ENCODE results near the gene JOSD1.

DNA sequence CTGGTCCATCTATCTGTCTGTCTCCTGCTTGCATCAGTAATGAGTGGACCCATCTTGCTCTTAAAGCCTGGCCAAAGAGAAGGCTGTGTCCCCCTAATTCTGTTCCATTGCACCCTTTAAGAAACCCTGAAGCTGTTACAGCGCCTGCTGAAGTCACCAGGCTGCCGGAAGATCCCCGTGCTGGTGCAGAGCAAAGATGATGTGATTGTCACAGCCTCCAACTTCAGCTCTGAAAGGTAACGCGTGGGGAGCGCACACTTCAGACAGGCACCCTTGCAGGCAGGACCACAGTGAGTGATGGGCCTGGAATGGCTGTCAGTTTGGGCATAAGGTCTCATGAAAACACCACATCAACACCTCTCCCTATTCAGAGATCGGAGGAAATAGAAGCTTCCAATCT lies 23.4 kb upstream of the JOSD1 start:
- no peak for TF ChIP-seq POLR2A (IDR thresholded peaks at IDR 0.05)
- TF ChIP-seq, protein P1, sequence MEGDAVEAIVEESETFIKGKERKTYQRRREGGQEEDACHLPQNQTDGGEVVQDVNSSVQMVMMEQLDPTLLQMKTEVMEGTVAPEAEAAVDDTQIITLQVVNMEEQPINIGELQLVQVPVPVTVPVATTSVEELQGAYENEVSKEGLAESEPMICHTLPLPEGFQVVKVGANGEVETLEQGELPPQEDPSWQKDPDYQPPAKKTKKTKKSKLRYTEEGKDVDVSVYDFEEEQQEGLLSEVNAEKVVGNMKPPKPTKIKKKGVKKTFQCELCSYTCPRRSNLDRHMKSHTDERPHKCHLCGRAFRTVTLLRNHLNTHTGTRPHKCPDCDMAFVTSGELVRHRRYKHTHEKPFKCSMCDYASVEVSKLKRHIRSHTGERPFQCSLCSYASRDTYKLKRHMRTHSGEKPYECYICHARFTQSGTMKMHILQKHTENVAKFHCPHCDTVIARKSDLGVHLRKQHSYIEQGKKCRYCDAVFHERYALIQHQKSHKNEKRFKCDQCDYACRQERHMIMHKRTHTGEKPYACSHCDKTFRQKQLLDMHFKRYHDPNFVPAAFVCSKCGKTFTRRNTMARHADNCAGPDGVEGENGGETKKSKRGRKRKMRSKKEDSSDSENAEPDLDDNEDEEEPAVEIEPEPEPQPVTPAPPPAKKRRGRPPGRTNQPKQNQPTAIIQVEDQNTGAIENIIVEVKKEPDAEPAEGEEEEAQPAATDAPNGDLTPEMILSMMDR (IDR thresholded peaks at IDR 0.05) = no peak
